Immature natural killer cell (primary cell): ENCODE data around the gene THOC3. TPM values are rescaled to one million over a fixed set of nuclear protein-coding genes. Genes with fewer than 3 reads are reported as not detected.
A peak's percentile ranks its signal among the peaks of the same experiment; 100 is the strongest.
"Not testable (repeated sequence)": the region's sequence is repeated elsewhere in the genome, so short reads cannot be mapped to it uniquely, and the experiment has no call there.

Source experiments
- DNase-seq, 3 donors: peaks; one replicate each; pipeline ENCODE4 v3.0.0; 2022; ENCODE audit warnings: mixed read lengths in 1 of 3
- H3K27ac Mint-ChIP-seq, 6 donors: one replicate each; pipeline ENCODE4 v1.8.0; 2020; ENCODE audit warnings: mixed read lengths in 6 of 6, mild to moderate bottlenecking in 5 of 6, inconsistent platforms in 4 of 6, moderate library complexity in 3 of 6
- H3K27me3 Mint-ChIP-seq, 3 donors: one replicate each; pipeline ENCODE4 v1.8.0; 2020 to 2021; ENCODE audit warnings: low read depth in 3 of 3, mild to moderate bottlenecking in 3 of 3, mixed read lengths in 3 of 3, moderate library complexity in 3 of 3, inconsistent platforms in 1 of 3
- H3K36me3 Mint-ChIP-seq, 3 donors: one replicate each; pipeline ENCODE4 v1.8.0; 2020; ENCODE audit warnings: mixed read lengths in 3 of 3, inconsistent platforms in 2 of 3, mild to moderate bottlenecking in 2 of 3
- H3K4me1 Mint-ChIP-seq, 2 donors: one replicate each; pipeline ENCODE4 v1.8.0; 2020; ENCODE audit warnings: inconsistent platforms in 2 of 2, mild to moderate bottlenecking in 2 of 2, mixed read lengths in 2 of 2, moderate library complexity in 1 of 2
- H3K4me3 Mint-ChIP-seq, 5 donors: one replicate each; pipeline ENCODE4 v1.8.0; 2020; ENCODE audit warnings: mild to moderate bottlenecking in 5 of 5, mixed read lengths in 5 of 5, inconsistent platforms in 3 of 5, moderate library complexity in 3 of 5
- H3K9me3 Mint-ChIP-seq, 6 donors: one replicate each; pipeline ENCODE4 v1.8.0; 2020; ENCODE audit warnings: mild to moderate bottlenecking in 6 of 6, mixed read lengths in 6 of 6, inconsistent platforms in 4 of 6, moderate library complexity in 3 of 6
- polyA plus RNA-seq, 3 donors: library from polyadenylated mRNA; unstranded; fragments of 300-500 nt; fragmentation: Illumina TruSeq; gene quantifications; one replicate each; pipeline ENCODE4 v1.2.3, GENCODE V29; 2021

Gene THOC3
- polyA plus RNA-seq, 3 donors from 2014 or later = 48.8 to 71.5 (median 52.0) TPM

DNA sequence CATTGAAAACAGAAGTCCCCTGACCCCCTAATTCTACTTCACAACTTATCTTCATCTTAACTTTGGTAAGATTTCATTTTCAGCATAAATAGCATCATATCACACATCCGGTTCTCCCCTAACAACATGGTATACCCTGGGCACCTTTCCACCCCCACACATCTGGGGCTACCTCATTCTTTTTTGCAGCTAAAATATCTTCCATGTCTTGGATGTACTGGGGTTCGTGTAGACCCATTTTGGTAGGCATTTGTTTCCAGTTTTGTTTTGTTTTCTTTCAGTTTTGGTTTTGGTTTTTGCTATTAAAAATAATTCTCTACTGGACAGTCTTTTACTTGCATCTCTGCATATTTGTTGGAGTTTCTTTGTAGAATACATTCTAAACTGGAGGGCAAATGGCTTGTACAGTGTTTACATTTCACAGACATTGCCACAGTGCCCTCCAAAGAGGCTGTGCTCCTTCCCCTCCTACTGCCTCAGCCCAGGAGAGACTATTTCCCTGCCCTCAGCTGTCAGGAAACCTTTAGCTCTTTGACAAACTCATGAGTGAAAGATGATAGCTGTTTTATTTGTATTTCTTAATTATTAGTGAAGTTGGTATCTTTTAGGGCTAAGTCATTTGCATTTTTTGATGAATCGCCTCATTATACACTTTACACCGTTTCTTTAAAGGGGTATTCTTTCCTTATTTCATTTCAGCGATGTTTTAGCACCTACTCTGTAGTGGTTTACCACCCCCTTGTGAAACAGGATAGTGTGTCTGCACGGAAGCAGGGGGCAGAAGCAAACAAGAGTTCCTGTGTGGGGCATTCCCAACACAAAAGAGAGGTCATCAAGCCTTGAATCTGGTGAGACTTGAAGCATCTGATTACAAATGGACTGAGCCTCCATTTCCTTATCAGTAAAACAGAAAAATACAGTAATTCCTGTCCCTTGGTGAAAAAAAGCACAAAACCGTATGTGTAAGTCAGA lies 52.8 kb downstream of the THOC3 start:
- DNase-seq = peak; percentile 42 to 50 (median 47)
- not testable (repeated sequence) for H3K27me3 Mint-ChIP-seq, H3K9me3 Mint-ChIP-seq, H3K36me3 Mint-ChIP-seq
- Mint-ChIP-seq H3K4me1 (peaks cover 27 to 28% of the 10 kb centered on the region in 2 donors), H3K27ac (peak overlapping the region; percentile 88 to 96 (median 94)), H3K4me3 (peak overlapping the region; percentile 79 to 94 (median 86))

DNA sequence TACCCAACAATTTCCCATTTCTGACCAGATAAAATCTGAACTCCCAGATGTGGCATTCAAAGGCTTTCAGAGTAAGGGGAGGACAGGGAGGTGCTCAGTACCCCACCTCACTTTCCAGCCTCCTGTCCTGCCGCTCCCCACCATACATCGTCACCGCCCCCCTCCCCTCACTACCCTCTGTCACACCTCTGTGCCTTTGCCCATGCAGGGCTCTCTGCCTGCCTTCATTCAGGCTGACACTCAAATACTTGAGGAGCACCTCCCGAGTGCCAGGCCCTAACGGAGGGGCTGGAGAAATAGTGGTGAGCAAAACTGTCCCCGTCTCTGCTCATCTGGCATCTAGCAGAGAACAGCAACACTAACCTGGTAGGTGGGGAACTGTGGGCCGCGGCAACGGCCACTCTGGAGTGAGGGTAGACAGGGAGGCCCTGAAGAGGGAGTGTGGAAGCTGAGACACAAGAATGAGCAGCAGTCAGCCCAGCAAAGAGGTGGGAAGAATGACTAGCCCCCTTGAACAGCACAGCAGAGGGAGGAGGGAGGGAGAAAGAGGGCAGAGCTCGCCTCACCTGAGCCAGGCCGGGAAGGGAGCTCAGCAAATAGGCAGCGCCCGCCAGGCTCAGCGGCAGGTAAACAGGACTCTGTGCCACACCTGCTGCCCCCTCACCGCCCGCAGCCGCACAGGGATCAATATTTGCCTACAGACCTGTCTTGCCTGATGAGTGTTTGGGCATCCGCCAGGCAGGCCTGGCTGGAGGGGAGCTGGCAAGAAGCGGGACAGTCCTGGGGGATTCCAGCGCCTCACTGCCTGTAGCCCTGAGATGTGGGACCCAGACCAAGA lies 54.1 kb downstream of the THOC3 start:
- peaks cover 27 to 28% of the 10 kb centered on the region in 2 donors for H3K4me1 Mint-ChIP-seq
- H3K27me3 Mint-ChIP-seq, H3K9me3 Mint-ChIP-seq, H3K36me3 Mint-ChIP-seq, DNase-seq: not testable (repeated sequence)
- H3K27ac Mint-ChIP-seq = peak overlapping the region in 4 of 6 donors; percentile 55 to 88 (median 62)
- H3K4me3 Mint-ChIP-seq = peak overlapping the region in 1 of 5 donors; percentile 29

GRCh38 chr5:175910072-175910471 lies 58.0 kb downstream of the THOC3 start:
- H3K36me3 Mint-ChIP-seq, H3K27ac Mint-ChIP-seq, H3K4me3 Mint-ChIP-seq, H3K4me1 Mint-ChIP-seq, H3K9me3 Mint-ChIP-seq, H3K27me3 Mint-ChIP-seq, DNase-seq: not testable (repeated sequence)

Other genes with a start within 250 kb of the THOC3 start
- not detected for gene CPLX2, start 96.7 kb downstream of the THOC3 start, polyA plus RNA-seq